C4-2B (cell line): ENCODE results near the gene TMEM266.

Experiments
- ZFX ChIP-seq: fragments of 450-650 bp; IDR thresholded peaks from 2 replicates; pipeline ENCODE4 v1.6.1; 2017
- TF ChIP-seq, protein P1 (sequence below): fragments of 450-650 bp; conservative IDR thresholded peaks from 2 replicates; pipeline ENCODE4 v1.5.1; 2017; ENCODE audit warnings: mild to moderate bottlenecking

DNA sequence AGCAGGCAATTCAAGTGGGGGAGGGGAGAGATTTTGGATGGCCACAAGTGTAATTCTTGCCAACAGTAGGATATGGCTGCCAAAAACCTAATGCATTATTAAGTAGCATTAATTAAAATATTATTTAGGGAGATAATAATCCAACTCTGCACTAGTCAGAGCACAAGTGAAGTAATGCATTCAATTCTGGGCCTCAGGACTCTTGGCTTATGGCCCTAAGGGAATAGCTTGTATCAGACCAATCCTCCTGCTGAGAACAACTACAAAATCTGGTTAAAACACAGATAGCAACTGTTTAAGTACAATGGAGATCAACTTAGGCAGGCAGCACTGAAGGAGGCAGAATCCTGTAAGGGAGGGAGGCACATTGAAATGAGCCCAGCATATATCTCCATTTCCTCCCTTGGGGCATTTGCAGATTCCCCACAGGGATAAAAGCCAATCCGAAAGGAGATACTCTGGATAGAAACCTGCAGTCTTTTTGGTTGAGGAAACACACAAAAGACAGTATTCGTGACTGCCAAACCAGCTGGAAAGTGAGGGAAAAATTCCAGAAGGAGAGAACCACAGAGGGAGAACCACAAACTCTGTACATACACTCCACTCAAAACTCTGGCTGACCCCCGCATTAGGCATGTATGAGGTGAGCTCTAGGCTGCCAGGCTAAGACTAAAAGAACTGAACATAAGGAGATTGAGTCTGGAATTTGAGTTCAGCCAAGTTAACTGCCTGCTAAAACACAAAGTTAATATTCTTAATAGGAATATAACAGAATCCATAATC is 194.1 kb downstream of the TMEM266 start:
- TF ChIP-seq, protein P1, sequence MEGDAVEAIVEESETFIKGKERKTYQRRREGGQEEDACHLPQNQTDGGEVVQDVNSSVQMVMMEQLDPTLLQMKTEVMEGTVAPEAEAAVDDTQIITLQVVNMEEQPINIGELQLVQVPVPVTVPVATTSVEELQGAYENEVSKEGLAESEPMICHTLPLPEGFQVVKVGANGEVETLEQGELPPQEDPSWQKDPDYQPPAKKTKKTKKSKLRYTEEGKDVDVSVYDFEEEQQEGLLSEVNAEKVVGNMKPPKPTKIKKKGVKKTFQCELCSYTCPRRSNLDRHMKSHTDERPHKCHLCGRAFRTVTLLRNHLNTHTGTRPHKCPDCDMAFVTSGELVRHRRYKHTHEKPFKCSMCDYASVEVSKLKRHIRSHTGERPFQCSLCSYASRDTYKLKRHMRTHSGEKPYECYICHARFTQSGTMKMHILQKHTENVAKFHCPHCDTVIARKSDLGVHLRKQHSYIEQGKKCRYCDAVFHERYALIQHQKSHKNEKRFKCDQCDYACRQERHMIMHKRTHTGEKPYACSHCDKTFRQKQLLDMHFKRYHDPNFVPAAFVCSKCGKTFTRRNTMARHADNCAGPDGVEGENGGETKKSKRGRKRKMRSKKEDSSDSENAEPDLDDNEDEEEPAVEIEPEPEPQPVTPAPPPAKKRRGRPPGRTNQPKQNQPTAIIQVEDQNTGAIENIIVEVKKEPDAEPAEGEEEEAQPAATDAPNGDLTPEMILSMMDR: no peak
- TF ChIP-seq ZFX: no peak
